ENCODE results near the gene EXD3.
"Not testable (repeated sequence)": the region's sequence is repeated elsewhere in the genome, so short reads cannot be mapped to it uniquely, and the experiment has no call there.

The EXD3 gene

GRCh38 chr9:137458194-137459151, 35.5 kb upstream of the EXD3 start:
- DNase-seq (ENCODE audit: low read depth in 3 of 3, low spot score in 1 of 3): no peak

GRCh38 chr9:137457406-137458193, 34.6 kb upstream of the EXD3 start:
- DNase-seq (ENCODE audit: low read depth in 3 of 3, low spot score in 1 of 3): no peak

- DNase-seq (ENCODE audit: low read depth in 3 of 3, low spot score in 1 of 3): no peak
These were observed 34.0 kb upstream of the EXD3 start for GRCh38 chr9:137456864-137457405.

- no peak for DNase-seq (ENCODE audit: low read depth in 3 of 3, low spot score in 1 of 3)
These were observed 33.3 kb upstream of the EXD3 start for GRCh38 chr9:137456061-137456863.

- no peak for DNase-seq (ENCODE audit: low read depth in 3 of 3, low spot score in 1 of 3)
These were observed 32.5 kb upstream of the EXD3 start for GRCh38 chr9:137455359-137455991.

GRCh38 chr9:137454597-137455358, 31.8 kb upstream of the EXD3 start:
- no peak for DNase-seq (ENCODE audit: low read depth in 3 of 3, low spot score in 1 of 3)

GRCh38 chr9:137454145-137454596, 31.2 kb upstream of the EXD3 start:
- no peak for DNase-seq (ENCODE audit: low read depth in 3 of 3, low spot score in 1 of 3)

- peak; percentile 30 to 50 (median 49) for DNase-seq (ENCODE audit: low read depth in 3 of 3, low spot score in 1 of 3)
These were observed 30.7 kb upstream of the EXD3 start for GRCh38 chr9:137453643-137454081.

GRCh38 chr9:137452761-137453642, 30.0 kb upstream of the EXD3 start:
- no peak for DNase-seq (ENCODE audit: low read depth in 3 of 3, low spot score in 1 of 3)

- no peak for DNase-seq (ENCODE audit: low read depth in 3 of 3, low spot score in 1 of 3)
These were observed 29.2 kb upstream of the EXD3 start for GRCh38 chr9:137452006-137452760.

- not testable (repeated sequence) for DNase-seq (ENCODE audit: low read depth in 3 of 3, low spot score in 1 of 3)
These were observed 28.5 kb upstream of the EXD3 start for GRCh38 chr9:137451264-137452005.

GRCh38 chr9:137450539-137451222, 27.7 kb upstream of the EXD3 start:
- DNase-seq (ENCODE audit: low read depth in 3 of 3, low spot score in 1 of 3): not testable (repeated sequence)

- no peak for DNase-seq (ENCODE audit: low read depth in 3 of 3, low spot score in 1 of 3)
These were observed 27.1 kb upstream of the EXD3 start for GRCh38 chr9:137449931-137450538.

GRCh38 chr9:137449081-137449844, 26.3 kb upstream of the EXD3 start:
- no peak for DNase-seq (ENCODE audit: low read depth in 3 of 3, low spot score in 1 of 3)

- no peak for DNase-seq (ENCODE audit: low read depth in 3 of 3, low spot score in 1 of 3)
These were observed 25.6 kb upstream of the EXD3 start for GRCh38 chr9:137448602-137448962.

Measured in stimulated activated CD4-positive, alpha-beta T cell treated with anti-CD3 and anti-CD28 coated beads, TNF-alpha, amount 100 ng/mL, for 1 hour (primary cell).